Osteoblast (primary cell): ENCODE results near the gene GGCX. TPM values are rescaled to one million over a fixed set of nuclear protein-coding genes. Genes with fewer than 3 reads are reported as not detected.
A peak's percentile ranks its signal among the peaks of the same experiment; 100 is the strongest.

Experiments used
- DNase-seq: peaks from one replicate; pipeline ENCODE4 v3.0.0; 2011; ENCODE audit warnings: low spot score, mixed read lengths; ENCODE audit not compliant: insufficient read length; ENCODE audit errors: missing footprints
- H2AFZ ChIP-seq: 2 replicates; pipeline ENCODE4 v1.6.0; 2011; ENCODE audit warnings: mild to moderate bottlenecking, low read length
- H3K27ac ChIP-seq: 2 replicates; pipeline ENCODE4 v1.5.1; 2011; ENCODE audit warnings: mild to moderate bottlenecking, low read depth, low read length, moderate library complexity
- H3K27me3 ChIP-seq: 2 replicates; pipeline ENCODE4 v1.6.0; 2012; ENCODE audit warnings: mild to moderate bottlenecking, control low read depth, inconsistent platforms, low read length, moderate library complexity; ENCODE audit not compliant: insufficient read depth
- H3K36me3 ChIP-seq: 2 replicates; pipeline ENCODE4 v1.5.1; 2011; ENCODE audit warnings: mild to moderate bottlenecking, low read length, control low read depth, moderate library complexity; ENCODE audit not compliant: insufficient read depth
- H3K4me1 ChIP-seq: 2 replicates; pipeline ENCODE4 v1.5.1; 2011; ENCODE audit warnings: mild to moderate bottlenecking, low read length, control low read depth, moderate library complexity; ENCODE audit not compliant: insufficient read depth
- H3K4me2 ChIP-seq: 2 replicates; pipeline ENCODE4 v1.6.0; 2011; ENCODE audit warnings: mild to moderate bottlenecking, low read length; ENCODE audit not compliant: insufficient read depth
- H3K4me3 ChIP-seq: fragments of 200-600 bp; sonication (generic); 3 replicates; pipeline ENCODE4 v1.5.1; 2012; ENCODE audit warnings: mild to moderate bottlenecking, low read length, inconsistent platforms; ENCODE audit not compliant: insufficient read depth
- H3K79me2 ChIP-seq: 2 replicates; pipeline ENCODE4 v1.6.0; 2012; ENCODE audit warnings: mild to moderate bottlenecking, low read length, control low read depth, inconsistent platforms; ENCODE audit not compliant: insufficient read depth
- H3K9me3 ChIP-seq: 2 replicates; pipeline ENCODE4 v1.5.1; 2011; ENCODE audit warnings: low read depth, low read length, control low read depth
- H4K20me1 ChIP-seq: 2 replicates; pipeline ENCODE4 v1.6.0; 2012; ENCODE audit warnings: mild to moderate bottlenecking, low read length, control low read depth; ENCODE audit not compliant: insufficient read depth
- total RNA-seq: library from RNA; depleted of rRNA; stranded (reverse); fragments of >200 nt; gene quantifications from 2 replicates; pipeline ENCODE4 v1.2.3, GENCODE V29; 2012
- TF ChIP-seq, protein P1 (sequence below): IDR thresholded peaks from 2 replicates; pipeline ENCODE4 v1.5.1; 2011; ENCODE audit warnings: mild to moderate bottlenecking, low read depth, low read length, moderate library complexity; ENCODE audit errors: extremely low read depth

The GGCX gene
- total RNA-seq, 1 donor = 40.9 TPM

DNA sequence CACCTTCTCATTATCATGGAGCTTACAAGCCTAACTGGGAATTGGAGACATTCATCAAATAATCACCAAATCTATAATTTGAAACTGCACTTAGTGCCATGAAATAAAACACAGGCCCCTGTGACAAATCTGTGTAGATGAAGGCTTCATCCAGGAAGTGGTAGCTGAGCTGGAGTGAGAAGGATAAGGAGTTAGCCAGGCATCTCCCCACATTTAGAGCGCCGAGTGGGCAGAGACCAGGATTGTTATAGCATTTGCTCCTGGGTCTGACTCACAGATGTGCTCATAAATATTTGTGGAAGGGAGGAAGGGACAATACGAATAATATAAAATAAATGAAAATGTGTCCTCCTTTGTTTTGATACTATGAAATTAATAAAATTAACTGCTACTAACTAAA lies 24.8 kb downstream of the GGCX start:
- Histone ChIP-seq H3K4me3 (no peak overlapping the region), H3K27ac (peak overlapping the region; percentile 99), H3K9me3 (no peaks in the 10 kb centered on the region), H4K20me1 (peaks cover 18% of the 10 kb centered on the region), H2AFZ (peak overlapping the region; percentile 85), H3K4me2 (peak overlapping the region; percentile 82), H3K79me2 (peaks cover 48% of the 10 kb centered on the region), H3K36me3 (peaks cover 9% of the 10 kb centered on the region), H3K27me3 (no peaks in the 10 kb centered on the region), H3K4me1 (peaks cover 26% of the 10 kb centered on the region)
- peak; percentile 95 for DNase-seq
- TF ChIP-seq, protein P1, sequence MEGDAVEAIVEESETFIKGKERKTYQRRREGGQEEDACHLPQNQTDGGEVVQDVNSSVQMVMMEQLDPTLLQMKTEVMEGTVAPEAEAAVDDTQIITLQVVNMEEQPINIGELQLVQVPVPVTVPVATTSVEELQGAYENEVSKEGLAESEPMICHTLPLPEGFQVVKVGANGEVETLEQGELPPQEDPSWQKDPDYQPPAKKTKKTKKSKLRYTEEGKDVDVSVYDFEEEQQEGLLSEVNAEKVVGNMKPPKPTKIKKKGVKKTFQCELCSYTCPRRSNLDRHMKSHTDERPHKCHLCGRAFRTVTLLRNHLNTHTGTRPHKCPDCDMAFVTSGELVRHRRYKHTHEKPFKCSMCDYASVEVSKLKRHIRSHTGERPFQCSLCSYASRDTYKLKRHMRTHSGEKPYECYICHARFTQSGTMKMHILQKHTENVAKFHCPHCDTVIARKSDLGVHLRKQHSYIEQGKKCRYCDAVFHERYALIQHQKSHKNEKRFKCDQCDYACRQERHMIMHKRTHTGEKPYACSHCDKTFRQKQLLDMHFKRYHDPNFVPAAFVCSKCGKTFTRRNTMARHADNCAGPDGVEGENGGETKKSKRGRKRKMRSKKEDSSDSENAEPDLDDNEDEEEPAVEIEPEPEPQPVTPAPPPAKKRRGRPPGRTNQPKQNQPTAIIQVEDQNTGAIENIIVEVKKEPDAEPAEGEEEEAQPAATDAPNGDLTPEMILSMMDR = no peak

DNA sequence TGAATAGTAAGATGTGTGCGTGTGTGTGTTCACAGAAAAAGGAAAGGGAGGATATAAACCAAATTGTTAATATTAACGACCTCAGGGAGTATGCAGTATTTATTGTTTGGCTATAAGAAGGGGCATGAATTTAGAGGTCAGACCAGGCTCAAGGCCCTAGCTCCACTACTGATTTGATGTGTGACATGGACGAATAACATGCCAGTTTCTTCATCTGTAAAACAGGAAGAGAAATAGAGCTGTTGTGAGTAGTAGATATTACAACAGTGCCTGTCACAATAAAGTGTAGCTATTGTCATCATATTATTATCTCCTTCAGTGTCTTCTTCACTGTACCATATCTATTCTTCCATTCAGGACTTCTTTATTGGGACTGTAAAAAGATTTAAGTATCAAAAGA lies 26.4 kb downstream of the GGCX start:
- TF ChIP-seq, protein P1 = no peak
- H4K20me1 ChIP-seq = peaks cover 3% of the 10 kb centered on the region

DNA sequence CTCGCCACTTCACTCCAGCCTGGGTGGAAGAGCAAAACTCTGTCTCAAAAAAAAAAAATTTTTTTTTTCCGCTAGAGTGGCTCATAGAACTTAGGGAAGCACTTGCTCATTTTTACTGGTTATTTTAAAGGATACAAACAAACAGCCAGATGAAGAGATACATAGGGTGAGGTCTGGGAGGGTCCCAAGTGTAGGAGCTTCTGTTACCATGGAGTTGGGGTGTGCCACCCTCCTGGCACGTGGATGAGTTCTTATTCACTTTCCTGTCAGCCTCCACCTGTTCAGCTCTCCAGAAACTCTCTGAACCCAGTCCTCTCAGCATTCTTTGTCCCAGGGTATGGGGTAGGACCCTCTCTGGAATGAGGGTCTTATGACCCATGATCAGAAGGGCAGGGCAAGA lies 27.2 kb downstream of the GGCX start:
- TF ChIP-seq, protein P1 = no peak
- H3K4me3 ChIP-seq = no peak overlapping the region
- no peaks in the 10 kb centered on the region for H3K27me3 ChIP-seq
- no peaks in the 10 kb centered on the region for H4K20me1 ChIP-seq
- no peak overlapping the region for H2AFZ ChIP-seq
- H3K4me1 ChIP-seq = peaks cover 18% of the 10 kb centered on the region
- H3K79me2 ChIP-seq = peaks cover 24% of the 10 kb centered on the region
- H3K9me3 ChIP-seq = no peaks in the 10 kb centered on the region
- no peak for DNase-seq
- H3K4me2 ChIP-seq = no peak overlapping the region
- H3K27ac ChIP-seq = no peak overlapping the region
- H3K36me3 ChIP-seq = no peaks in the 10 kb centered on the region

More for the DNA sequence above, 26.4 kb downstream of the GGCX start:
- Histone ChIP-seq H3K27me3 (no peaks in the 10 kb centered on the region), H2AFZ (no peak overlapping the region), H3K9me3 (no peaks in the 10 kb centered on the region), H3K4me3 (no peak overlapping the region), H3K36me3 (no peaks in the 10 kb centered on the region), H3K27ac (no peak overlapping the region), H3K79me2 (peaks cover 32% of the 10 kb centered on the region), H3K4me1 (peaks cover 18% of the 10 kb centered on the region), H3K4me2 (no peak overlapping the region)
- no peak for DNase-seq

DNA sequence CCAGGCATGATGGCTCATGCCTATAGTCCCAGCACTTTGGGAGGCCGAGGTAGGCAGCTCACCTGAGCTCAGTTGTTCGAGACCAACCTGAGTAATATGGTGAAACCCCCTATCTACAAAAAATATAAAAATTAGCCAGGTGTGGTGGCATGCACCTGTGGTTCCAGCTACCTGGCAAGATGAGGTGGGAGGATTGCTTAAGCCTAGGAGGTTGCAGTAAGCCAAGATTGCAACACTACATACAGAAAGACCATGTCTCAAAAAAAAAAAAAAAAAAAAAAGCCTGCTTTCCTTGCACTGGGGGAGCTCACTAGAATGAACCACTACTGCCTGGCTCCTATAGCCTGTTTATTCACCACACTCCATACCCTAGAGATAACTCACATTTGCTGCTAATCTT lies 29.7 kb downstream of the GGCX start:
- peaks cover 3% of the 10 kb centered on the region for H3K79me2 ChIP-seq
- H3K27me3 ChIP-seq = peaks cover 5% of the 10 kb centered on the region
- H2AFZ ChIP-seq = no peak overlapping the region
- H3K9me3 ChIP-seq = no peaks in the 10 kb centered on the region
- H3K36me3 ChIP-seq = no peaks in the 10 kb centered on the region
- H3K27ac ChIP-seq = no peak overlapping the region
- no peak overlapping the region for H3K4me2 ChIP-seq
- no peaks in the 10 kb centered on the region for H4K20me1 ChIP-seq
- H3K4me3 ChIP-seq = no peak overlapping the region
- TF ChIP-seq, protein P1 = no peak
- H3K4me1 ChIP-seq = peaks cover 5% of the 10 kb centered on the region
- no peak for DNase-seq
